ENCODE measurements around the gene FAM13A. TPM values are rescaled to one million over a fixed set of nuclear protein-coding genes. Genes with fewer than 3 reads are reported as not detected.

The FAM13A gene
- total and polyA plus RNA-seq, 8 donors, result 15.7 to 56.4 (median 38.1) TPM

DNA sequence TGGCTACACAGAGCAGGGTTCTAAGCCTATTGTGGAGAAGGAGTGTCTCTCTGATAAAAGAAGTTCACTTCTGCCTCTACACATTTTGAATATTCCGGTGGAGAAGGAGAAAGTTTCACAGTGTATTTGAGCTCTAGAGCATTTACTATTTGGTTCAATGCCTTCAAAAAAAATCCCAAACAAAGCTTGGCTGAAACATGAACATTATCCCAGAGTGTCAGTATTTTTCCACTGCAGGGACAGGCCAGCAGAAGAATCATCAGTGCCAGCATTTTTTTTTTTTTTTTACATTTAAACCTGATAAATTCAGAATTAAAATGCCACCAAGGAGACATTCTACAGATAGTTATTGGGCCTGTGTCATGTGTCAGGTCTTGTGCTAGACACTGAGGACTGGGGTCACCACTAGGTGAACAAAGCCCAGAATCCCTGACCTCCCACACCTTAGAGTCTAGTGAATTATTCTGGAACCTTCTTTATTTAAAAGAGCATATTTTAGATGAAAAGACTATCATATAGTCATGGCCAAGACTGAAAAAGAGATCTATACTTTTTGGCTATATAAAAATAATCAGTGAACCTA, 311.3 kb downstream of the FAM13A start:
- TF ChIP-seq, protein P1, sequence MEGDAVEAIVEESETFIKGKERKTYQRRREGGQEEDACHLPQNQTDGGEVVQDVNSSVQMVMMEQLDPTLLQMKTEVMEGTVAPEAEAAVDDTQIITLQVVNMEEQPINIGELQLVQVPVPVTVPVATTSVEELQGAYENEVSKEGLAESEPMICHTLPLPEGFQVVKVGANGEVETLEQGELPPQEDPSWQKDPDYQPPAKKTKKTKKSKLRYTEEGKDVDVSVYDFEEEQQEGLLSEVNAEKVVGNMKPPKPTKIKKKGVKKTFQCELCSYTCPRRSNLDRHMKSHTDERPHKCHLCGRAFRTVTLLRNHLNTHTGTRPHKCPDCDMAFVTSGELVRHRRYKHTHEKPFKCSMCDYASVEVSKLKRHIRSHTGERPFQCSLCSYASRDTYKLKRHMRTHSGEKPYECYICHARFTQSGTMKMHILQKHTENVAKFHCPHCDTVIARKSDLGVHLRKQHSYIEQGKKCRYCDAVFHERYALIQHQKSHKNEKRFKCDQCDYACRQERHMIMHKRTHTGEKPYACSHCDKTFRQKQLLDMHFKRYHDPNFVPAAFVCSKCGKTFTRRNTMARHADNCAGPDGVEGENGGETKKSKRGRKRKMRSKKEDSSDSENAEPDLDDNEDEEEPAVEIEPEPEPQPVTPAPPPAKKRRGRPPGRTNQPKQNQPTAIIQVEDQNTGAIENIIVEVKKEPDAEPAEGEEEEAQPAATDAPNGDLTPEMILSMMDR (IDR thresholded peaks at IDR 0.05), result no peak
- ATAC-seq, result peak in 1 of 4 donors; percentile 39
- H3K4me3 ChIP-seq, result no peak overlapping the region
- no peak for DNase-seq
- no peaks in the 10 kb centered on the region for H3K9me3 ChIP-seq
- no peaks in the 10 kb centered on the region for H3K27me3 ChIP-seq
- no peak overlapping the region for H3K27ac ChIP-seq
- no peaks in the 10 kb centered on the region for H3K4me1 ChIP-seq
- WGBS, 2 donors, result 72 to 76% methylated on average over 1 of the region's 1 CpG
- peaks cover 4 to 66% (median 37%) of the 10 kb centered on the region in 3 donors for H3K36me3 ChIP-seq
- intact Hi-C loops (cut with DNase I), result no loop called here
- FAIRE-seq, result no peak

DNA sequence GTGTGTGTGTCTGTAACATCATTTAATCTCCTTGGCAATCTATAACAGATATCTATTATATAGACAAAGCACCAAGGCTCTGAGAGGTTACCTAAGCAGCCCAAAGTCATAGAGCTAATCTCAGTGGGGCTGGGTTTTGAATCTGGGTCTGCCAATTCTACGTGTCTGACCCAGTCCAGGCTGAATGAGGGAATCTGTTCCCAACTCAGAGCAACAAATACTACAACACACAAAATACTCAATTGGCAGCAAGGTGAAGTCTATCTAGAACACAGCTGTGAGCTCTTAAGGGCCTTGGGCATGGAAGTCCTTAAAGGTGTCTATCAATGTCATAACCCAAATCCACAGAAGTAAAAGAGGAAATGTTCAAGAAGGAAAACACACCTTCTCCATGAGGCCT, 311.8 kb downstream of the FAM13A start:
- Histone ChIP-seq H3K27me3 (no peaks in the 10 kb centered on the region), H3K4me1 (no peaks in the 10 kb centered on the region), H3K9me3 (no peaks in the 10 kb centered on the region), H3K4me3 (no peak overlapping the region), H3K27ac (no peak overlapping the region), H3K36me3 (peaks cover 4 to 63% (median 35%) of the 10 kb centered on the region in 3 donors)
- DNase-seq (no peak), FAIRE-seq (no peak), ATAC-seq (peak in 1 of 4 donors; percentile 28)
- 75 to 76% methylated on average over 1 of the region's 1 CpG for WGBS, 2 donors
- TF ChIP-seq, protein P1 (IDR thresholded peaks at IDR 0.05), result no peak
- intact Hi-C loops (cut with DNase I), result no loop called here

- no peak overlapping the region for H3K4me3 ChIP-seq
- no peaks in the 10 kb centered on the region for H3K4me1 ChIP-seq
- H3K27ac ChIP-seq, result no peak overlapping the region
- 84 to 94% methylated on average over 3 of the region's 3 CpGs for WGBS, 2 donors
- intact Hi-C loops (cut with DNase I), result no loop called here
- no peak for ATAC-seq
- H3K27me3 ChIP-seq, result no peaks in the 10 kb centered on the region
- no peaks in the 10 kb centered on the region for H3K9me3 ChIP-seq
- no peak for DNase-seq
- FAIRE-seq, result no peak
- peaks cover 4 to 57% (median 29%) of the 10 kb centered on the region in 3 donors for H3K36me3 ChIP-seq
- TF ChIP-seq, protein P1 (IDR thresholded peaks at IDR 0.05), result no peak
Measured at GRCh38 chr4:88744609-88745008, 312.4 kb downstream of the FAM13A start.

DNA sequence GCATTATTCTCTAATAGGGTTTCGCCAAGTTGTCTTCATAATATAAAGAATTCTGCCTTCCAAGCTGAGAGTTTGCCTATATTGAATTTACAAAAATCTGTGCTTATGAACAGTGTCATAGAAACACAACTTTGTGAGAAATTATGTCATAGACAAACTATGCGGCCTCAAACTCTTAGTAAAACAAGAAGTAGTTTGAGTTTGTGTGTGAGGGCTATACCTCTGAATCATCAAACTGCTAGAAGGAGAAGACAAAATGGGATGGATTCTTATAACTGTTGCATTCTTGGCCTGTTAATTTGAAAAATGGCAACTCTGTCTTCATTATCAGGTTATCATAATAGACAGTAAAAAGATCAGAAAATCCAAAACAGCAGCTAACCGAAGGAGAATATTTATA, 313.3 kb downstream of the FAM13A start:
- WGBS, 2 donors, result 97% methylated on average over 3 of the region's 3 CpGs
- FAIRE-seq (no peak), DNase-seq (no peak), ATAC-seq (no peak)
- Histone ChIP-seq H3K4me3 (no peak overlapping the region), H3K36me3 (peaks cover 4 to 50% (median 21%) of the 10 kb centered on the region in 3 donors), H3K9me3 (no peaks in the 10 kb centered on the region), H3K27ac (no peak overlapping the region), H3K27me3 (no peaks in the 10 kb centered on the region), H3K4me1 (peaks cover 1 to 6% (median 3%) of the 10 kb centered on the region in 3 donors)
- intact Hi-C loops (cut with DNase I), result no loop called here
- TF ChIP-seq, protein P1 (IDR thresholded peaks at IDR 0.05), result no peak

- peaks cover 11 to 14% (median 11%) of the 10 kb centered on the region in 3 donors for H3K4me1 ChIP-seq
- H3K27me3 ChIP-seq, result no peaks in the 10 kb centered on the region
- H3K4me3 ChIP-seq, result no peak overlapping the region
- peaks cover 4 to 48% (median 10%) of the 10 kb centered on the region in 3 donors for H3K36me3 ChIP-seq
- intact Hi-C loops (cut with DNase I), result no loop called here
- no peak for ATAC-seq
- H3K9me3 ChIP-seq, result no peaks in the 10 kb centered on the region
- TF ChIP-seq, protein P1 (IDR thresholded peaks at IDR 0.05), result no peak
- DNase-seq, result no peak
- no peak overlapping the region for H3K27ac ChIP-seq
- 70 to 73% methylated on average over 2 of the region's 2 CpGs for WGBS, 2 donors
- no peak for FAIRE-seq
Measured at GRCh38 chr4:88742561-88742960, 314.4 kb downstream of the FAM13A start.
